OCI-LY3 (cell line): ENCODE results near the gene TLE4.

ENCODE experiments used
- H2AFZ ChIP-seq: fragments of 200-600, 300-600 bp; shearing (Covaris generic); 2 replicates; pipeline ENCODE4 v1.6.0; 2014; ENCODE audit warnings: antibody characterized with exemption, low read depth, low read length
- H3K27ac ChIP-seq: fragments of 200-600, 300-600 bp; sonication (generic); 2 replicates; pipeline ENCODE4 v1.5.1; 2014; ENCODE audit warnings: mild to moderate bottlenecking, low read length, moderate library complexity, mixed read lengths
- H3K27me3 ChIP-seq: fragments of 200-600, 300-600 bp; sonication (generic); 2 replicates; pipeline ENCODE4 v1.6.1; 2014; ENCODE audit warnings: low read depth, low read length, mixed read lengths
- H3K36me3 ChIP-seq: fragments of 200-600, 300-600 bp; sonication (generic); replicated peaks from 2 replicates; pipeline ENCODE3; 2014; ENCODE audit warnings: low read depth, low read length, mixed read lengths
- H3K4me1 ChIP-seq: fragments of 300-600, 200-600 bp; sonication (generic); 2 replicates; pipeline ENCODE4 v1.6.1; 2014; ENCODE audit warnings: low read length, mixed read lengths
- H3K4me2 ChIP-seq: fragments of 200-600, 300-600 bp; sonication (generic); 2 replicates; pipeline ENCODE4 v1.6.1; 2014; ENCODE audit warnings: low read length, mixed read lengths
- H3K4me3 ChIP-seq: fragments of 300-600, 200-600 bp; sonication (generic); 2 replicates; pipeline ENCODE4 v1.5.1; 2014; ENCODE audit warnings: antibody characterized with exemption, mild to moderate bottlenecking, low read length, moderate library complexity
- H3K79me2 ChIP-seq: fragments of 300-600, 200-600 bp; shearing (Covaris generic); 2 replicates; pipeline ENCODE4 v1.6.1; 2014; ENCODE audit warnings: mild to moderate bottlenecking, low read length, mixed read lengths
- H3K9ac ChIP-seq: fragments of 300-600, 200-600 bp; shearing (Covaris generic); 2 replicates; pipeline ENCODE4 v1.6.0; 2014; ENCODE audit warnings: mild to moderate bottlenecking, low read length, moderate library complexity
- H3K9me3 ChIP-seq: fragments of 200-600, 300-600 bp; shearing (Covaris generic); 2 replicates; pipeline ENCODE4 v1.6.1; 2014; ENCODE audit warnings: low read length, mixed read lengths; ENCODE audit not compliant: insufficient read depth
- H4K20me1 ChIP-seq: fragments of 200-600, 300-600 bp; sonication (generic); 2 replicates; pipeline ENCODE4 v1.6.1; 2016; ENCODE audit warnings: low read length, mixed read lengths; ENCODE audit not compliant: insufficient read depth
- EZH2phosphoT487 ChIP-seq: fragments of 200-600 bp; shearing (Covaris generic); IDR thresholded peaks from 2 replicates; pipeline ENCODE4 v1.6.1; 2018; ENCODE audit warnings: antibody characterized with exemption, mixed run types, low read depth
- TF ChIP-seq, protein P1 (sequence below): fragments of 200-600, 300-600 bp; sonication (generic); IDR thresholded peaks from 2 replicates; pipeline ENCODE4 v1.5.1; 2014; ENCODE audit warnings: antibody characterized with exemption, low read length, low read depth

Gene TLE4

DNA sequence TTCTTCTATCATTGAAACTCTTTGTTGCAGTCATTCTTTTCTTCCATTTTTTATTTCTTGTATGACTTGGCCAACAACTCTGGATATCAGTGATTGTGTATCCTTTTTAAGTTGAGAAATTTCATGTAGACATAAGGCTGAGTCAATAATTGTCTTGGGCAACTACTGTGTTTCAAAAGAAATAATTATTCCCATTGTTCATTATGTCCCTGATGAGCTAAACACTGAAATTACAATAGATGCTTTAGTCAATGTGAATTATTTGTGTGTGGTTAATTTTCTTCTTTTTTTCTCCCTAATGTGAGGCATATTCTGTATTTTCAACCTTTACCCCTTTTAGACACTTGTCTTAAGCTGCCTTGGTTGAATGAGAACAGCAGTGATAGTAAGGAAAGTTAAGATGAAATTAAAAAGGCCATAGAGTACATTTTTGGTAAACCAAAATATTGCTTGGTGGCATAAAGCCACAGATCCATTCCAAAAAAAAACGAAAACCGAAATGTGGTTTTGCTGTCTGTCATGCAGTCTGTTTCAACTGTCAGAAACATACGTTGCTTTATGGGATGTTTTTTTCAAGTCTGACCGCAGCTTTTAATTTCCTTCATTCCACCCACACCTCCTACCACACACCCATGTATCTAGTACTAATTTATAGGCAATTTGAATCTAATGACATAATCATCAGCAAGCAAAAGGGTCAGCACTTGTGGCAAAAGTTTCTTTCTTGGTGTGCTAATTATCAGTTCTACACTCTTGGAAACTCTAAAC is 21.1 kb downstream of the TLE4 start:
- Histone ChIP-seq H3K4me3 (no peak overlapping the region), H3K9ac (no peak overlapping the region), H3K27ac (no peak overlapping the region), H3K27me3 (no peaks in the 10 kb centered on the region), H4K20me1 (peaks cover 8% of the 10 kb centered on the region; the same call in 1 of the 2 replicates), H2AFZ (no peak overlapping the region), H3K4me1 (peaks cover 25% of the 10 kb centered on the region), H3K4me2 (peak overlapping the region; percentile 60), H3K79me2 (peaks cover 4% of the 10 kb centered on the region; the same call in 1 of the 2 replicates), H3K9me3 (no peaks in the 10 kb centered on the region), H3K36me3 (peaks cover 4% of the 10 kb centered on the region)
- no peak for TF ChIP-seq EZH2phosphoT487
- TF ChIP-seq, protein P1, sequence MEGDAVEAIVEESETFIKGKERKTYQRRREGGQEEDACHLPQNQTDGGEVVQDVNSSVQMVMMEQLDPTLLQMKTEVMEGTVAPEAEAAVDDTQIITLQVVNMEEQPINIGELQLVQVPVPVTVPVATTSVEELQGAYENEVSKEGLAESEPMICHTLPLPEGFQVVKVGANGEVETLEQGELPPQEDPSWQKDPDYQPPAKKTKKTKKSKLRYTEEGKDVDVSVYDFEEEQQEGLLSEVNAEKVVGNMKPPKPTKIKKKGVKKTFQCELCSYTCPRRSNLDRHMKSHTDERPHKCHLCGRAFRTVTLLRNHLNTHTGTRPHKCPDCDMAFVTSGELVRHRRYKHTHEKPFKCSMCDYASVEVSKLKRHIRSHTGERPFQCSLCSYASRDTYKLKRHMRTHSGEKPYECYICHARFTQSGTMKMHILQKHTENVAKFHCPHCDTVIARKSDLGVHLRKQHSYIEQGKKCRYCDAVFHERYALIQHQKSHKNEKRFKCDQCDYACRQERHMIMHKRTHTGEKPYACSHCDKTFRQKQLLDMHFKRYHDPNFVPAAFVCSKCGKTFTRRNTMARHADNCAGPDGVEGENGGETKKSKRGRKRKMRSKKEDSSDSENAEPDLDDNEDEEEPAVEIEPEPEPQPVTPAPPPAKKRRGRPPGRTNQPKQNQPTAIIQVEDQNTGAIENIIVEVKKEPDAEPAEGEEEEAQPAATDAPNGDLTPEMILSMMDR = no peak

DNA sequence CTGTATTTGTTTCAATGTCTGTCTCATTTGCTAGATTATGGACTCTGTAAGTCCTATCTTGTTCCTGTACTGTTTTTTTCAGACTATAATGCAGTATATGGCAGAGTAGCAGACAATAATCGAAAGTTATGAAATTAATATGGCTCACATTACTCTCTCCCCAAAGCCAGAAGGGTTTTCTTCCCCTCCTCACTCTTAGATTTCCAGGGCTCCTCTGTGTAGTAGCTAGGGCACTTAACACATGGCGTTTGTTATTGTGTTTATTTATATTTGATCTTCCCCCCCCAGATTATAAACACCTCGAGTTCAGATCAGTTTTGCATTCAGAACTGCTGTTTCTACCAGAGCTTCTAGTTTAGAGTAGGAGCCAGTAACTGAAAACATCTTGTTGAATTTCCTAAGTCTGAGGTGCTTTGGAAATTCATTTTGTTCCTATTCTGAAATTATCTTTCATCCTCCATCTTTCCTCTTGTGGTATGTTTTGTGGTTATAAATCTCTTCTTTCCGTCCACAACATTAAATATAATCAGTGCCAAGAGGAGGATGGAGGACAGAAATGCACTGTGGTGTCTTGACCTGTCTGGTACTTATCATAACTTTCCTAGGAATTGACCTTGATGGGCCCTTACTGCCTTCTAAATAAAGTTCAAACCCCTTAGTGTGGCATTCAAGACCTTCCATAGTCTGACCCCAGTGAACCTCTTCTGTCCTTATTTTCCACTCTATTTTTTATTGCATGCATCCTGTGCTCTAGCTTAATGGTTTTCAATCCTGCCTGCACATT is 27.0 kb downstream of the TLE4 start:
- H2AFZ ChIP-seq = no peak overlapping the region
- peaks cover 21% of the 10 kb centered on the region for H3K4me1 ChIP-seq
- H3K4me2 ChIP-seq = no peak overlapping the region
- H3K36me3 ChIP-seq = peaks cover 7% of the 10 kb centered on the region
- TF ChIP-seq EZH2phosphoT487 = no peak
- TF ChIP-seq, protein P1 = no peak
- no peaks in the 10 kb centered on the region for H4K20me1 ChIP-seq
- H3K27ac ChIP-seq = no peak overlapping the region
- H3K9ac ChIP-seq = no peak overlapping the region
- 0 out of 2 replicates have a peak, but pooled peaks cover 3% of the 10 kb centered on the region for H3K9me3 ChIP-seq
- no peaks in the 10 kb centered on the region for H3K27me3 ChIP-seq
- H3K79me2 ChIP-seq = peaks cover 4% of the 10 kb centered on the region; the same call in 1 of the 2 replicates
- no peak overlapping the region for H3K4me3 ChIP-seq

GRCh38 chr9:79600466-79600865 is 28.7 kb downstream of the TLE4 start:
- H3K27ac ChIP-seq = no peak overlapping the region
- no peak overlapping the region for H3K9ac ChIP-seq
- no peak overlapping the region for H3K4me3 ChIP-seq
- 0 out of 2 replicates have a peak, but pooled peaks cover 3% of the 10 kb centered on the region for H3K9me3 ChIP-seq
- peaks cover 4% of the 10 kb centered on the region; the same call in 1 of the 2 replicates for H3K79me2 ChIP-seq
- TF ChIP-seq, protein P1 = no peak
- no peak for TF ChIP-seq EZH2phosphoT487
- no peaks in the 10 kb centered on the region for H3K27me3 ChIP-seq
- H3K4me2 ChIP-seq = no peak overlapping the region
- H3K36me3 ChIP-seq = peaks cover 7% of the 10 kb centered on the region
- H2AFZ ChIP-seq = no peak overlapping the region
- peaks cover 4% of the 10 kb centered on the region; the same call in 1 of the 2 replicates for H4K20me1 ChIP-seq
- peaks cover 15% of the 10 kb centered on the region for H3K4me1 ChIP-seq
